GM13977 (cell line): ENCODE measurements around the gene AGAP1.

Experiments
- DNase-seq: peaks from one replicate; pipeline ENCODE4 v3.0.0; 2012; ENCODE audit warnings: low spot score
- in situ Hi-C: fragments of 300-500 bp; cut with MboI; formaldehyde crosslinking; loops from one replicate; pipeline ENCODE4 v1.12.0; 2022; ENCODE audit warnings: low sequenced_read_pairs, low pct_unique_long_range_greater_than_20kb, mixed read lengths, inconsistent platforms; ENCODE audit not compliant: unreplicated experiment
- TF ChIP-seq, protein P1 (sequence below): IDR thresholded peaks from 2 replicates; pipeline ENCODE4 v1.5.1; 2012; ENCODE audit warnings: mild to moderate bottlenecking, control low read depth; ENCODE audit not compliant: insufficient read depth; ENCODE audit errors: extremely low read depth, missing control alignments

The AGAP1 gene

DNA sequence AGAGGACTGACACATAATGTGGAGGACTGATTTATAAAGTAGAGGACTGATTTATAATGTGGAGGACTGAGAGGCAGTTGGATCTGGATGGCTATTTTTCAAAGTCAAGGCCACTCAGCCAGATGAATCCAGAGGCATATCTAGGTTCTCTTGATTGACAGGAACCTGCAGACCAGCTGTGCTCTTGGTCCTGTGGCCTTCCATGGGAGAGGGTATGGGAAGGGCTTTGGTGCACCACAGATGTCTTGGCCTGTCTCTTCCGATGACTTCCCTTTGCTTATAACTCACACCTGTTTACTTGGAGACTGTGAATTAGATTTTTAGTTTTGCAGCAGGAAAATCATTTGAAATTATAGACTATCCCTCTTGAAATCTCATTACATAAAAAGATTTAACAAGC is 32.3 kb downstream of the AGAP1 start:
- TF ChIP-seq, protein P1, sequence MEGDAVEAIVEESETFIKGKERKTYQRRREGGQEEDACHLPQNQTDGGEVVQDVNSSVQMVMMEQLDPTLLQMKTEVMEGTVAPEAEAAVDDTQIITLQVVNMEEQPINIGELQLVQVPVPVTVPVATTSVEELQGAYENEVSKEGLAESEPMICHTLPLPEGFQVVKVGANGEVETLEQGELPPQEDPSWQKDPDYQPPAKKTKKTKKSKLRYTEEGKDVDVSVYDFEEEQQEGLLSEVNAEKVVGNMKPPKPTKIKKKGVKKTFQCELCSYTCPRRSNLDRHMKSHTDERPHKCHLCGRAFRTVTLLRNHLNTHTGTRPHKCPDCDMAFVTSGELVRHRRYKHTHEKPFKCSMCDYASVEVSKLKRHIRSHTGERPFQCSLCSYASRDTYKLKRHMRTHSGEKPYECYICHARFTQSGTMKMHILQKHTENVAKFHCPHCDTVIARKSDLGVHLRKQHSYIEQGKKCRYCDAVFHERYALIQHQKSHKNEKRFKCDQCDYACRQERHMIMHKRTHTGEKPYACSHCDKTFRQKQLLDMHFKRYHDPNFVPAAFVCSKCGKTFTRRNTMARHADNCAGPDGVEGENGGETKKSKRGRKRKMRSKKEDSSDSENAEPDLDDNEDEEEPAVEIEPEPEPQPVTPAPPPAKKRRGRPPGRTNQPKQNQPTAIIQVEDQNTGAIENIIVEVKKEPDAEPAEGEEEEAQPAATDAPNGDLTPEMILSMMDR, result no peak
- in situ Hi-C loops, result no loop called here
- DNase-seq, result no peak

DNA sequence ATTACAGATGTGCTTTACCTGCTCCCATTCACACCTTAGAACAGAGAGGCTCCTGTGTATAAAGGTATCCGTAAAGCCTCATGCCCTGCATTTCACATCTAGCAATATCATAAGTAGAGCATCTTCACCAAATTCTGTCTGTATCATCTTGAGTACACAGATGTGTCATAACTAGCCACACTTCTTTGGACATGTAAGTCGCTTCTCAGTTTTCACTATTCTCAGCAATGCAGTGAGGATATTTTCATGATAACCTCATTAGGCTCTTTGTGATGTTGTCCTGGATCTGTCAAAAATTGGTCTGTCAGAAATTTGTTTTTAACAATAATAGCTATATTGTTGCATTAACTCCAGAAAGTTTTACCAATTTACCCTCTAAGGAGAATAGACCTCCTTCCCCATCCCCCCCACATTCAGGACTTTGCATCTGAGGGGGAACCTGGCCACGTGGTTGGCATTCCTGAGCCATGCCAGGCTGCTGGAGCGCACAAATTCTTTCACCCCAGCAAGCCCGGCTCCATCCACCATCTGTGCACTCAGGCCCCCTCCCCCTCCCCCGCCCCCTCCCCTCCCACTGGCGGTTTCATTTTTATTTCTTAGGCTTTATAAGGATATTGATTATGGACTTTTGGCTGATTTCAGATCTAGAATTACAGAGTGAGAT is 34.1 kb downstream of the AGAP1 start:
- TF ChIP-seq, protein P1, result no peak
- DNase-seq, result no peak
- in situ Hi-C loops, result no loop called here

DNA sequence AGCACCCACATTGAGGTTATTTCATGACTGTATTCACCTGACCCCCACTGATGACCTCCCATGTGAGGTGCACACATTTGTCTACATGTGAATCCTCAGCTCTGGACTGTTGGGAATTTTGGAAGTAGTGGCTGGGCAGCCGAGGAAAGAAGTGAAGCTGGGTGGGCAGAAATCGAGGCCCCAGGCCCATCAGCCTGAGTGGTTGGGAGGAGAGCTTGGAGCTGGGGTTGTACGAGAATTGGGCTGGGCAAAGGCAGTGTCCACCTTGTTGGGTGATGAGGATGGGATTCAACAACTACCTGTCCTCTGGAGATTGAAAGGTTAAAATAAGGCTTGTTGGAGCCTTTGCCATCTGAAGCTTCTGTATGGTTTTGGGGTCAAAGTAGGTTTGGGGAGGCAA is 35.8 kb downstream of the AGAP1 start:
- in situ Hi-C loops, result no loop called here
- no peak for DNase-seq
- TF ChIP-seq, protein P1, result no peak

DNA sequence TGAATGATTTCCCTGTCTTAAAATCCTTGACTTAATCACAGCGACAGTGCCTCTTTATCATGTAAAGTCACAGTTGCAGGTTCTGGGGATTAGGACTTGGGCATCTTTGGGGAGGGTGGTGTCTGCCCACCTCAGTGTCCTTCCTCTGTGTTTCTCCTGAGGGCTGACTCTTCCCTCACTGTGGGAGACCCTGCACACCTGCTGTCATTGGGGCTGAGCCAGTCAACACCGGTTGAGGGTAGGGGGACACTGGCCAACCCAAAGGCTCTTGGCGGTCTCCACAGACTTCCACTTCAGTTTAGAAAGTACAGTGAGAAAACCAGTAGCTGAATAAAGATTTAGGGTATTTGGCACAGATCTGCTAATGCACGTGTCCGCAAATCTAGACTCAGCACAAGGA is 36.9 kb downstream of the AGAP1 start:
- TF ChIP-seq, protein P1, result no peak
- in situ Hi-C loops, result no loop called here
- no peak for DNase-seq

DNA sequence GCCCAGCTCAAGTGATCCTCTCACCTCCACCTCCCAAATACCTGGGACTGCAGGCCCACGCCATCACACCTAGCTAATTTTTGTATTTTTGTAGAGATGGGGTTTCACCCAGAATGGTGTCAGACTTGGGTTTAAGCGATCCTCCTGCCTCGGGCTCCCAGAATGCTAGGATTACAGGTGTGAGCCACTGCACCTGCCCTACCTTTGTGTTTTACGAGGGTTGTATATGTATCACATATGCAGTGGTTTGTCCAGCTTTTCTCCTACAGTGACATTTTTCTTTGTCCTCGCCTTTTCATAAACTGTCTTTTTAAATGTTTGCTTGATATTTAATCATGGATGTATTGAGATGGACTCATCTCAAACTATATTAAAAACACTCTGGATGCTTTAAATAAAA is 38.5 kb downstream of the AGAP1 start:
- no peak for DNase-seq
- in situ Hi-C loops, result no loop called here

DNA sequence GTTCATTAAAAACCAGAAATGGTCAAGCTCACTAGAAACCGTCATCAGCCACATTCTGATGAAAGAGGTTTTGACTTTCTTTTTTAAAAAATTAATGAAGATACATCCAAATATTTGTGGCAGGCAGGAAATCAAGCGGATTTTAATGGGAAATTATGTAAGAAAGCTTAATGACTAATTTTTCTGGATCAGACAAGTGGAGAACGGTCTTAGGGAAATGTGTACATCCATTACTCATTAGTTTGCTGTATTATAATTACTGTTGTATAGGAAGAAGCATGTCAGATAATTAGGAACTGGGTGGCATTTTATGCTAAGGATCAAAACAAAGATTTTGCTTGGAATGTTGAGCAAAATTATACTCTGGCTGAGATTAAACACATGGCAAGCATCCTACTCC is 39.4 kb downstream of the AGAP1 start:
- in situ Hi-C loops, result no loop called here
- TF ChIP-seq, protein P1, result no peak
- no peak for DNase-seq

More for the DNA sequence above, 38.5 kb downstream of the AGAP1 start:
- TF ChIP-seq, protein P1, result no peak
